Trophoblast cell (in vitro differentiated cells and primary cell): ENCODE data around the gene GALNS.

Source experiments
- DNase-seq, 2 donors: peaks; one replicate each; pipeline ENCODE4 v3.0.0-alpha.2; 2016
- H2AFZ ChIP-seq: 2 replicates; pipeline ENCODE4 v1.6.1; 2013; ENCODE audit warnings: low read length, moderate library complexity, mild to moderate bottlenecking; ENCODE audit not compliant: insufficient read depth, poor library complexity
- H2AK5ac ChIP-seq: 2 replicates; pipeline ENCODE4 v1.6.1; 2013; ENCODE audit warnings: mild to moderate bottlenecking, low read length
- H2BK120ac ChIP-seq: 2 replicates; pipeline ENCODE4 v1.6.1; 2013; ENCODE audit warnings: low read length, mild to moderate bottlenecking, moderate library complexity; ENCODE audit not compliant: insufficient read depth, poor library complexity
- H2BK12ac ChIP-seq: 2 replicates; pipeline ENCODE4 v1.6.1; 2013; ENCODE audit warnings: mild to moderate bottlenecking, low read length, moderate library complexity
- H2BK5ac ChIP-seq: 2 replicates; pipeline ENCODE4 v1.6.1; 2013; ENCODE audit warnings: low read length, low read depth, moderate library complexity, mild to moderate bottlenecking; ENCODE audit not compliant: poor library complexity
- H3K14ac ChIP-seq: 2 replicates; pipeline ENCODE4 v1.6.1; 2013; ENCODE audit warnings: mild to moderate bottlenecking, low read length
- H3K18ac ChIP-seq: 2 replicates; pipeline ENCODE4 v1.6.1; 2013; ENCODE audit warnings: mild to moderate bottlenecking, low read length
- H3K23ac ChIP-seq: 2 replicates; pipeline ENCODE4 v1.6.1; 2013; ENCODE audit warnings: low read length
- H3K27ac ChIP-seq: 2 replicates; pipeline ENCODE4 v1.5.1; 2013; ENCODE audit warnings: low read depth, mild to moderate bottlenecking, inconsistent platforms, low read length, moderate library complexity
- H3K27me3 ChIP-seq: 2 replicates; pipeline ENCODE4 v1.6.1; 2013; ENCODE audit warnings: inconsistent platforms, mild to moderate bottlenecking, low read length, moderate library complexity; ENCODE audit not compliant: insufficient read depth
- H3K36me3 ChIP-seq, 2 experiments: 1 replicate in 1 of 2; 2 replicates in 1 of 2; pipeline ENCODE4 v1.6.1; 2013; ENCODE audit warnings: low read length in 2 of 2, mild to moderate bottlenecking in 2 of 2, moderate library complexity in 1 of 2; ENCODE audit not compliant: insufficient read depth in 2 of 2, control insufficient read depth in 1 of 2
- H3K4ac ChIP-seq: 2 replicates; pipeline ENCODE4 v1.6.1; 2013; ENCODE audit warnings: low read depth, mild to moderate bottlenecking, low read length, moderate library complexity
- H3K4me1 ChIP-seq, 2 experiments: 1 replicate in 1 of 2; 2 replicates in 1 of 2; pipeline ENCODE4 v1.6.1; 2013; ENCODE audit warnings: low read length in 2 of 2, mild to moderate bottlenecking in 2 of 2, moderate library complexity in 1 of 2; ENCODE audit not compliant: insufficient read depth in 2 of 2, control insufficient read depth in 1 of 2
- H3K4me2 ChIP-seq: 2 replicates; pipeline ENCODE4 v1.6.1; 2013; ENCODE audit warnings: inconsistent platforms, mild to moderate bottlenecking, low read length, moderate library complexity
- H3K4me3 ChIP-seq: 2 replicates; pipeline ENCODE4 v1.5.1; 2013; ENCODE audit warnings: mild to moderate bottlenecking, low read depth, low read length, inconsistent platforms
- H3K79me1 ChIP-seq: one replicate; pipeline ENCODE4 v1.6.1; 2013; ENCODE audit warnings: low read length
- H3K79me2 ChIP-seq: 2 replicates; pipeline ENCODE4 v1.6.1; 2013; ENCODE audit warnings: low read length, mild to moderate bottlenecking; ENCODE audit not compliant: control insufficient read depth, insufficient read depth, poor library complexity
- H3K9ac ChIP-seq: 2 replicates; pipeline ENCODE4 v1.6.1; 2013; ENCODE audit warnings: mild to moderate bottlenecking, low read length
- H3K9me3 ChIP-seq: 2 replicates; pipeline ENCODE4 v1.6.1; 2013; ENCODE audit warnings: low read depth, mild to moderate bottlenecking, control low read depth, inconsistent platforms, low read length; ENCODE audit not compliant: insufficient read depth
- H4K12ac ChIP-seq: 2 replicates; pipeline ENCODE4 v1.6.1; 2013; ENCODE audit warnings: low read depth, mild to moderate bottlenecking, low read length, moderate library complexity
- H4K8ac ChIP-seq: 2 replicates; pipeline ENCODE4 v1.6.1; 2013; ENCODE audit warnings: low read depth, mild to moderate bottlenecking, low read length, moderate library complexity
- H4K91ac ChIP-seq: one replicate; pipeline ENCODE4 v1.6.1; 2013; ENCODE audit warnings: low read depth, mild to moderate bottlenecking, low read length, moderate library complexity
- WGBS: extraction: QIAGEN DNeasy Blood & Tissue Kit; methylation state at CpG from one replicate; pipeline ENCODE4 v1.1.7; 2013; ENCODE audit warnings: missing lambda C conversion rate; ENCODE audit not compliant: insufficient read length, insufficient coverage; ENCODE audit errors: extremely low coverage; 5-methylcytosine and 5-hydroxymethylcytosine counted together

The GALNS gene

DNA sequence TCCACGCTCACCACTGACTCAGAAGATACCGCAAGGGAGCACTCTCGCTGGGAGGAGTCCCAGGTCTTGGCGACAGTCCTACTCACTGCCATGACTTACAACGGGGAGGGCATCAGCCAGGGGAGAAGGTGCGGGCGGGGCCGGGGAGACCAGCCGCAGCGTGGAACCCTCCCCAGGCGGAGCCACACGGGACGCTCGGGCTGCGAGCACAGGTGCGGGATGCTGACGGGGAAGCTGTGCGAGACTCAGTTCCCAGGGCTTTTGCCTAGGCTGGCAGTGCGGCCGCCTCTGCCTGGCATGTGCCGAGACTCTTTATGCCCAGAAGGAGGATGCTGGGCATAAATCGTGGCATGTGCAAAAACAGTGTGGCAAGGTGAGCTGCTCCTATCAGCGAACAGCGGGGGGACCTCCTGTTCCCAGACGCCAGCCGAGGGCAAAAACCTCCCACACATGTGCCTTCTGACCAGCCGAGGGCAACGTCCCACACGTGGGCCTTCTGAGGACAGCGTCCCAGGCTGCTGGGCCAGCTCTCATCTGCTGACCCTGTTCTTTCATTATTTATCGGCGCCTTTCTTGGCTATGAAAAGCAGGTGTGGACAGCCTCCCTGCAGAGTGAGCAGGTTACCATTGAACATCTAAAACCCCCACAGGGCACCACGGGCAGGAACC is 6.1 kb downstream of the GALNS start:
- Histone ChIP-seq H4K8ac (no peak overlapping the region), H3K27ac (no peak overlapping the region), H2BK12ac (no peak overlapping the region), H4K91ac (no peak overlapping the region), H3K4me1 (peaks cover 1% of the 10 kb centered on the region in 2 experiments), H2BK5ac (no peak overlapping the region), H3K18ac (no peak overlapping the region), H2BK120ac (no peak overlapping the region), H4K12ac (no peak overlapping the region), H3K79me1 (no peaks in the 10 kb centered on the region), H3K4me3 (no peak overlapping the region), H3K27me3 (no peaks in the 10 kb centered on the region), H2AFZ (no peak overlapping the region), H3K14ac (no peak overlapping the region), H3K79me2 (no peaks in the 10 kb centered on the region), H3K4ac (no peak overlapping the region), H3K36me3 (peaks cover 27 to 30% of the 10 kb centered on the region in 2 experiments), H3K9ac (no peak overlapping the region), H3K23ac (no peak overlapping the region), H3K9me3 (no peaks in the 10 kb centered on the region), H2AK5ac (no peak overlapping the region), H3K4me2 (no peak overlapping the region)
- no peak for DNase-seq
- WGBS, result no CpG with 5 or more reads among the region's 33 CpGs

DNA sequence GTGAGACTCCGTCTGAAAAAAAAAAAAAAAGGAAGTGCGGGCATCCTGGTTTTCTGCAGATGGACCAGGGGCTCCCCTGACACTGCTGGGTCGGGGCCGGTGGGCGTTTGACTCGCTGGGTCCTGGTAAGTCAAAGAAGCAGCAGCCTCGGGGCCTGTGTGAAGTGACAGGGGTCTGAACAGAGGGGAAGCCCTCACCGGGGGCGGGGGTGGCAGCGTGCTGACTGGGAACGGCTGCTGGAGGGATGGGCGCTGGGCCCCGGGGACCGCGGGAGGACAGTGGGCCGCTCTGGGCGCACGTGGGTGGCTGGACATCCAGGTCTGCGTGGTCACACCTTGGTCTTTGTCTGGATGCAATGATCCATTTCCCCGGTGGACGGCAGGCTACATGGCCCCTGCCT is 8.2 kb downstream of the GALNS start:
- Histone ChIP-seq H3K9ac (no peak overlapping the region), H3K9me3 (no peaks in the 10 kb centered on the region), H3K23ac (no peak overlapping the region), H3K4me1 (no peaks in the 10 kb centered on the region), H2BK120ac (no peak overlapping the region), H3K27me3 (no peaks in the 10 kb centered on the region), H3K14ac (no peak overlapping the region), H3K79me2 (no peaks in the 10 kb centered on the region), H3K79me1 (no peaks in the 10 kb centered on the region), H4K8ac (no peak overlapping the region), H3K4ac (no peak overlapping the region), H4K12ac (no peak overlapping the region), H3K36me3 (peaks cover 23 to 25% of the 10 kb centered on the region in 2 experiments), H3K4me2 (no peak overlapping the region), H2AK5ac (no peak overlapping the region), H3K18ac (no peak overlapping the region), H2BK12ac (no peak overlapping the region), H2AFZ (no peak overlapping the region), H3K27ac (no peak overlapping the region), H3K4me3 (no peak overlapping the region), H4K91ac (no peak overlapping the region), H2BK5ac (no peak overlapping the region)
- no CpG with 5 or more reads among the region's 21 CpGs for WGBS
- no peak for DNase-seq

DNA sequence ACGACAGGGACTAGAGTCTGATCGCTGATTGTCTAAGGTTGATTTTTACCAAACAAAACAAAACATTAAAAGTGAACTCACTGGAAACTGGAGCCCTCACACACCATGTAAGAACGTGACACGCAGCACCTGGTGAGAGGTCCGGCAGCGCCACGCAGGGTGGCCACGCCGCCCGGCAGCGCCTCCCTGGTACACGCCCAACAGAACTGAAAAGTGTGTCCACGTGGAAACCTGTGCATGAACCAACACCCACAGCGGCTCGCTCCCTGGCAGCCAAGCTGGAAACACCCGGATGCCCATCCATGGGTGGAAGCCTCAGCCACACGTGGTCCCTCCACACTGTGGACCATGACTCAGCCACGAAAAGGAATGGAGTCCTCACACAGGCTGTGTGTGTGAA is 9.1 kb downstream of the GALNS start:
- Histone ChIP-seq H2AFZ (no peak overlapping the region), H3K27ac (no peak overlapping the region), H3K79me2 (no peaks in the 10 kb centered on the region), H2BK120ac (no peak overlapping the region), H3K9me3 (no peaks in the 10 kb centered on the region), H3K9ac (no peak overlapping the region), H3K27me3 (no peaks in the 10 kb centered on the region), H3K4me1 (no peaks in the 10 kb centered on the region), H3K4me2 (no peak overlapping the region), H3K23ac (no peak overlapping the region), H3K36me3 (peaks cover 23 to 32% of the 10 kb centered on the region in 2 experiments), H4K12ac (no peak overlapping the region), H3K4ac (no peak overlapping the region), H3K4me3 (no peak overlapping the region), H3K79me1 (no peaks in the 10 kb centered on the region), H2BK12ac (no peak overlapping the region), H2BK5ac (no peak overlapping the region), H2AK5ac (no peak overlapping the region), H3K14ac (no peak overlapping the region), H4K91ac (no peak overlapping the region), H4K8ac (no peak overlapping the region), H3K18ac (no peak overlapping the region)
- no peak for DNase-seq
- no CpG with 5 or more reads among the region's 18 CpGs for WGBS

DNA sequence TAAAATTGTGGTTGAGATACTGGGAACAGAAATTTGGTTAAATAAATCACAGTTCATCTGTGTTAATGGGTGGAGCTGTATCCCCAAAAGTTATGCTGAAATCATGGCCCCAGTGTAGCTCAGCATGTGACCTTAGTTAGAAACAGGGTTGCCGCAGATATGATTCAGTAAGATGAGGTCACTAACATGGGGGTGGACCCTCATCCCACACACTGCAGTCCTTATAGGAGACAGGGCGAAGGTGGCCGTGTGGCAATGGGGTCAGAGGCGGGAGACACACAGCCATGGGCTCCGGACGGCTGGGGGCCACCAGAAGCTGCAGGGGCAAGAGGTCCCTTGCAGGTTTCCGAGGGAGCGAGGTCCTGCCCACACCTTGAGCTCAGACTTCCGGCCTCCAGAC is 10.7 kb downstream of the GALNS start:
- Histone ChIP-seq H2BK12ac (no peak overlapping the region), H3K18ac (no peak overlapping the region), H3K9me3 (no peaks in the 10 kb centered on the region), H3K36me3 (peaks cover 18 to 34% of the 10 kb centered on the region in 2 experiments), H3K4me2 (no peak overlapping the region), H3K14ac (no peak overlapping the region), H4K91ac (no peak overlapping the region), H4K12ac (no peak overlapping the region), H3K4me1 (no peaks in the 10 kb centered on the region), H3K27ac (no peak overlapping the region), H3K4me3 (no peak overlapping the region), H2AK5ac (no peak overlapping the region), H3K9ac (no peak overlapping the region), H3K4ac (no peak overlapping the region), H4K8ac (no peak overlapping the region), H2AFZ (no peak overlapping the region), H3K27me3 (no peaks in the 10 kb centered on the region), H2BK120ac (no peak overlapping the region), H2BK5ac (no peak overlapping the region), H3K79me2 (no peaks in the 10 kb centered on the region), H3K23ac (no peak overlapping the region), H3K79me1 (no peaks in the 10 kb centered on the region)
- WGBS, result no CpG with 5 or more reads among the region's 9 CpGs
- no peak for DNase-seq
